ENCODE data around the gene ERMAP.
"Not testable (repeated sequence)": the region's sequence is repeated elsewhere in the genome, so short reads cannot be mapped to it uniquely, and the experiment has no call there.

The ERMAP gene

DNA sequence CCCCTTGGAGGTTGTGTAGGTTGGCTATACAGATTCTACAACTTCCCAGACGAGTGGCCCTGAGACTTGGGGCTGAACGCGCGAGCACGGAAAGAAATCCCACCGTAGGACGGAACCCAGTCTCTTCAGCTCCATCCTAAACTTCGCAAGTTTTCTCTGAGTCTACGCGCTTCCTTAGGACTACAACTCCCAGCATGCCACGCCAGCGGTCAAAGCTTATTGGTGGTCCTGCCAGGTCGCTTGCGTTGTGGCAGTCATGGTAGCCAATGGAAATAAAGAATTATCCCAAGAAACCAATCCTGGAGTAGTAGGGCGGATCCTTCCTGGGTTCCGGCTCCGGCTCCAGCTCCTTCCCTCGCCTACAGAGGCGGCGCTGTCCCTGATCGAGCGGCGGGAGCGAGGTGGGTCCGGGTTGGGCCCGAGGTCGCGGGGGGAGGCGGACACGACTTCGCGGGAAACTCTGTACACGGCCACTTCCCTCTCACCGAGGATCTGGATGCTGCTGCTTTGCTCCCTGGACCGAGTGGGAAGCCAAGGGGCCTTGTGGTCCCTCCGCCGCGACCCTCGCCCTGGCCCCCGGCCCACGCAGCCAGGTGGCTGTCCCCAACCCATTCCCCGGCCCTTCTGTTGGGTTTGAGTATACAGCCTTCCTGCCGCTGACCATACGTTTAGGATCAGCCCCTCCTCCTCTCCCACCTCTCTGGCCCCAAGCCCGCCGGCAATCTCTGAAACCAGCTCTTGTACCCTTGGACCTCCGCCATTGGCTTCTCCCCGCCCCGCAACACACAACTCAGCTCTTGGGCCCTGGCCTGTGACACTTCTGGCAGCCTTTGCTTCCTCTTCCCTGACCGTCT is 29.6 kb downstream of the ERMAP start, which contains the start of gene ZNF691:
ZNF691 (plus strand) TSS at position 357 of the 854 bp plus-strand sequence. CDS start 3,046 bp downstream, outside the sequence.
- peak; percentile 98 for DNase-seq

DNA sequence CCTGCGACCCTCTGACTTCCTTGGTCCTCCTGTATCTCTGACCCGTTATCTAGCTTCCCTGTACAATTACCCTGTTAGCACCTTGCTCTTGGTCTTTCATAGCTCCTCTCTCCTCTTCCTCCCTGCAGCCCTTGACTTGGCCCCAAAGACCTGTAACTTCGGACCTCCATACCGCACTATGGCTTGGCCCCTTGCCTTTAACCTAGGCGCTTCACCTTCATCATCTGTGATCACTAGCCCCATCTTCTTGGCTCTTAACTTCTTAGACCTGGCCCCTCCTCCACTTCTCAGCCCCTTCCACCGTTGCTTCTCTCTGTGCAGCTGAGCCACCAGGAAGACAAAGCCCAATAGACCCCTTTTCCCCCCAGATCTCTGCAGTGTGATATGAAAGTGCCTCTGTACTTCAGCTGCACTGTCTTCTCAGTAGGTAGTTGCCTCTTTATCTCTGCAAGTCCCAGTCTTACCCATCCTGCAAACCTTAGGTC is 30.2 kb downstream of the ERMAP start:
- no peak for DNase-seq

DNA sequence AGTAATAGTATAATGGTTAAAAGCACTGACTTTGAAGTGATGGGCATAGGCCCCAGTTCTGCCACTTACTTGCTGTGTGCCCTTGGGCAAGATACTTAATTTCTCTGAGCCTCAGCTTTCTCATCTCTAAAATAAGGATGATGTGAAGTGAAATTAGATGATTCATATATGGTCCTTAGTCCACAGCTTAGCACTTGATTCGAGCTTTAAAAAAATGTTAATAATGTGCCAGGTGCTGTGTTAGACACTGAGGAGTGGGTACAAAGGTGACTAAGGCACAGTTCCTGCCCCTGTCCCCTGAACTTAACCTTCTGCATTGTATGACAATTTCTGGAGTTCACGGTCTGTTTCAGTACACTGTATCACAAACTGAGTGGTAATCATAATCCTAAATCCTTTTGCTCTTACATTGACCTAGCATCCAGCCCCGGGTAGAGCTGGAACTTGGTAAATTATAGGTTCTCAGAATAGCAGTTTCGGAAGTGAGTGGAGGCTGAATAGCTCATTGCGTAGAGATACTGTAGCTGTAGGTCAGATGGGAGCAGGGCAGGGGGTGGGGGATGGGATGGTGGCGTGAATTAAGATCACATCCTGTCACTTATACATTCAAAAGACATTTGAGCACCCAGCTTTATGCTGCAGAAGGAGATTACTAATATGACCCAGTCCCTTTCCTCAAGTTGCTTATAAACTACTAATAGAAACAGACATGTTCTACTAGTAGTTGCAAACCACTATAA is 31.0 kb downstream of the ERMAP start:
- no peak for DNase-seq

GRCh38 chr1:42848823-42849537 is 32.1 kb downstream of the ERMAP start:
- DNase-seq: no peak

- no peak for DNase-seq
Measured at GRCh38 chr1:42849944-42850343, 33.0 kb downstream of the ERMAP start.

GRCh38 chr1:42851420-42851819 is 34.5 kb downstream of the ERMAP start:
- DNase-seq: no peak

- DNase-seq: no peak
Measured at GRCh38 chr1:42851960-42852607, 35.2 kb downstream of the ERMAP start.

- DNase-seq: no peak
Measured at GRCh38 chr1:42852608-42852980, 35.7 kb downstream of the ERMAP start.

- no peak for DNase-seq
Measured at GRCh38 chr1:42853116-42853884, 36.4 kb downstream of the ERMAP start.

DNA sequence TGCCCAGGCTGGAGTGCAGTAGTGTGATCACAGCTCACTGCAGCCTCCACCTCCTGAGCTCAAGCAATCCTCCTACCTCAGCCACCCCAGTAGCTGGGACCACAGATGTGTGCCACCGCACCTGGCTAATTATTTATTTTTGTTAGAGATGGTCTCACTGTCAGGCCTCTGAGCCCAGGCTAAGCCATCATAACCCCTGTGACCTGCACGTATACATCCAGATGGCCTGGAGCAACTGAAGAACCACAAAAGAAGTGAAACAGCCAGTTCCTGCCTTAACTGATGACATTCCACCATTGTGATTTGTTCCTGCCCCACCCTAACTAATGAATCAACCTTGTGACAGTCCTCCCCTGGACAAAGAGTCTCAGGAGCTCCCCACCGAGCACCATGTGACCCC is 39.6 kb downstream of the ERMAP start:
- not testable (repeated sequence) for DNase-seq

DNA sequence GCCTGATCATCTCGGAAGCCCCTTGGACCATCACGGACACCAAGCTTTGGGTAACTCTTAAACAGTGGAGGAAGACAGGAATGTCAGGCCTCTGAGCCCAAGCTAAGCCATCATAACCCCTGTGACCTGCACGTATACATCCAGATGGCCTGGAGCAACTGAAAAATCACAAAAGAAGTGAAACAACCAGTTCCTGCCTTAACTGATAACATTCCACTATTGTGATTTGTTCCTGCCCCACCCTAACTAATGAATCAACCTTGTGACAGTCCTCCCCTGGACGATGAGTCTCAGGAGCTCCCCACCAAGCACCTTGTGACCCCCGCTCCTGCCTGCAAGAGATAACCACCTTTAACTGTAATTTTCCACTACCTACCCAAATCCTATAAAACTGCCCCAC is 42.4 kb downstream of the ERMAP start:
- DNase-seq: not testable (repeated sequence)

DNA sequence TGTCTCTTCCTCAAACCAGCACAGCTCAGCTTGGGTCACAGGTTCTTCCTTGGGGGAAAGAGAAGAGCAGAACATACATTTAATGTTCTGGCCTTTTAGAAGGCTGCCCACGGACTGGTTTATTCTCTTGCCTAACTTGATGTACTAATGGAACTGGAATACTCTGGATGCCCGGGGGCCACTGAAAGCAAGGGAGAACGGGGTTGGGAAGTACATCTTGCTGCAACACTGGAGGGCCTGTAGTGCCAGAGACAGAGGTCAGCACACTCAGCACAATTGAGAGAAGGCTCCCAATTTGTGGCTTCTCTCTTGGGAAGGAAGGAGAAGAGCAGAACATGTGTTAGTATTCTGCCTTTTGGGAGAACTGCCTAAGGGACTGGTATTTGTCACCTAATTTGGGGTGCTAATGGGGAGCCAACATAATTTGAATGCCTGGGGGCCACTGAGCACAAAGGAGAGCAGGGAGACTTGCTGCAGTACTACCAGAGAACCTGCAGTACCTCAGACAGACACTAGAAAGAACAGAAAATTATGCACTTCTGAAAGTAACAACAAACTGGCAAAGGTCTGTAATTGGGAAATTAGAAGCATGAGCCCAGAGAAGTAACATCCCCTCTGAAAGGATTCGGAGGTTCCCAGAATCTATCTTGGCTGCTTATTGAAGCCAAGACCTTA is 43.6 kb downstream of the ERMAP start:
- DNase-seq: no peak

GRCh38 chr1:42861014-42861399 is 44.1 kb downstream of the ERMAP start:
- no peak for DNase-seq

DNA sequence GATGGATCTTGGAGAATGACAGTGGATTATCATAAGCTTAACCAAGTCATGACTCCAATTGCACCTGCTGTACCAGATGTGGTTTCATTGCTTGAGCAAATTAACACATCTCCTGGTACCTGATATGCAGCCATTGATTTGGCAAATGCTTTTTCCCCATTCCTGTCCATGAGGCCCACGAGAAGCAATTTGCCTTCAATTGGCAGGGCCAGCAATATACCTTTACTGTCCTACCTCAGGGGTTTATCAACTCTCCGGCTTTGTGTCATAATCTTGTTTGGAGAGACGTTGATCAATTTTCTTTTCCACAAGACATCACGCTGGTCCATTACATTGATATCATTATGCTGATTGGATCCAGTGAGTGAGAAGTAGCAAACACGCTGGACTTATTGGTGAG is 49.6 kb downstream of the ERMAP start:
- DNase-seq: no peak

DNA sequence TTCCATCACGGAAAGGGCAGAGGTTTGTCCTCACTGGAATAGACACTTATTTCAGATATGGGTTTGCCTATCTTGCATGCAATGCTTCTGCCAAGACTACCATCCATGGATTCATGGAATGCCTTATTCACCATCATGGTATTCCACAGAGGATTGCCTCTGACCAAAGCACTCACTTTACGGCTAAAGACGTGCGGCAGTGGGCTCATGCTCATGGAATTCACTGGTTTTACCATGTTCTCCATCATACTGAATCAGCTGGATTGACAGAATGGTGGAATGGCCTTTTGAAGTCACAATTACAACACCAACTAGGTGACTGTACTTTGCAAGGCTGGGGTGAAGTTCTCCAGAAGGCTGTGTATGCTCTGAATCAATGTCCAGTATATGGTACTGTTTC is 51.5 kb downstream of the ERMAP start:
- DNase-seq: not testable (repeated sequence)

DNA sequence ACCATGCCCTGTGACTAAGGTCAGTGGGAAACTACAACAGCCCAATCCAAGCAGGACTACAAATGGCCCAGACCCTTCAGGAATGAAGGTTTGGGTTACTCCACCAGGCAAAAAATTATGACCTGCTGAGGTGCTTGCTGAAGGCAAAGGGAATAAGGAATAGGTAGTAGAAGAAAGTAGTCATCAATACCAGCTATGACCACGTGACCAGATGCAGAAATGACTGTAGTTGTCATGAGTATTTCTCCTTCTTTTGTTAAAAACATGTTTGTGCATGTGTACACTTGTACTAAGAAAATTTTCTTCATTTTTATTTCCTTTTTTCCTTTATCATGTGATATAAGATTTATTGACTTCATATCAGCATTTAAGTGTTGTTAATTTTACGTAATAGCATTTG is 52.3 kb downstream of the ERMAP start:
- not testable (repeated sequence) for DNase-seq

GRCh38 chr1:42869751-42870150 is 52.8 kb downstream of the ERMAP start:
- DNase-seq: not testable (repeated sequence)

DNA sequence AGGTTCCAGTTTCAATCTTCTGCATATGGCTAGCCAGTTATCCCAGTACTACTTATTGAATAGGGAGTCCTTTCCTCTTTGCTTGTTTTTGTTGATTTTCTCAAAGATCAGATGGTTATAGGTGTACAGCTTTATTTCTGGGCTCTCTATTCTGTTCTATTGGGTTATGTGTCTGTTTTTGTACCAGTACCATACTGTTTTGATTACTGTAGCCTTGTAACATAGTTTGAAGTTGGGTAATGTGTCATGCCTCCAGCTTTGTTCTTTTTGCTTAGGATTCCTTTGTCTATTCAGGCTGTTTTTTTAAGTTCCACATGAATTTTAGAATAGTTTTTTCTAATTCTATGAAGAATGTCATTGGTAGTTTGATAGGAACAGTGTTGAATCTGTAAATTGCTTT is 56.2 kb downstream of the ERMAP start:
- not testable (repeated sequence) for DNase-seq

DNA sequence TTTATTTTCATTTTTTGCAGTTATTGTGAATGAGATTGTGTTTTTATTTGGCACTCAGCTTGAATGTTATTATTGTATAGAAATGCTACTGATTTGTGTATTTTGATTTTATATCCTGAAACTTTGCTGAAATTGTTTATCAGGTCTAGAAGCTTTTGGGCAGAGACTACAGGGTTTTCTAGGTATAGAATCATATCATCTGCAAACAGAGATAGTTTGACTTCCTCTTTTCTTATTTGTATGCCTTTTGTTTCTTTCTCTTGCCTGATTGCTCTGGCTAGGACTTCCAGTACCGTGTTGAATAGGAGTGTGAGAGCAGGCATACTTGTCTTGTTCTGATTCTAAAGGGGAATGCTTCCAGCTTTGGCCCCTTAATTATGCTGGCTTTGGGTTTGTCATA is 56.7 kb downstream of the ERMAP start:
- no peak for DNase-seq

GRCh38 chr1:42876009-42876408 is 59.1 kb downstream of the ERMAP start:
- DNase-seq: peak; percentile 80

DNA sequence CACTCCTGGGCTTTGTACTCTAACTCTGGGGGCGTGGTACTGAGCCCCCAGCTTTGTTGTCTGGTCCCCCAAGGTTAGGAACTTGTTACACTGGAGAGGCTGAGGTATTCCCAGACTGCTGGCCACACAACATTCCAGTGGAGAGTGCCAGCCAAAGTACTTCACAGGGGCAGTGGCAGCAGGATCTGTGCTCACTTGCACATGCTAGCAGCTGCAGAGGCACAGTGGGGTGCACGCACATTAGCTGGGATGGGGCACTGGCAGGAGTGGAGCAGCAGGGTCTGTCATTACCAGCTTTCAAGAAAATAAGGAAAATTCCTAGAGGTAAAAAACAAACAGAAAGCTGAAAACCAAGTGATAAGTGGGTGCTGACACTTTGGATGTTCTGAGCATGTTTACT is 60.5 kb downstream of the ERMAP start:
- no peak for DNase-seq
